ENCODE data around the gene PAK1.
"Not testable (repeated sequence)": the region's sequence is repeated elsewhere in the genome, so short reads cannot be mapped to it uniquely, and the experiment has no call there.

Gene PAK1

GRCh38 chr11:77300028-77300427, 173.9 kb downstream of the PAK1 start:
- not testable (repeated sequence) for DNase-seq

- no peak for DNase-seq
These were observed 174.3 kb downstream of the PAK1 start for GRCh38 chr11:77299528-77299993.

- DNase-seq = no peak
These were observed 179.9 kb downstream of the PAK1 start for GRCh38 chr11:77294040-77294439.

- no peak for DNase-seq
These were observed 184.2 kb downstream of the PAK1 start for GRCh38 chr11:77289737-77290136.

- DNase-seq = no peak
These were observed 186.2 kb downstream of the PAK1 start for GRCh38 chr11:77287615-77288273.

GRCh38 chr11:77287136-77287535, 186.8 kb downstream of the PAK1 start:
- no peak for DNase-seq

- DNase-seq = no peak
These were observed 189.1 kb downstream of the PAK1 start for GRCh38 chr11:77284476-77285468.

- no peak for DNase-seq
These were observed 190.8 kb downstream of the PAK1 start for GRCh38 chr11:77283101-77283500.

GRCh38 chr11:77278595-77279506, 195.0 kb downstream of the PAK1 start:
- no peak for DNase-seq

GRCh38 chr11:77276271-77276670, 197.6 kb downstream of the PAK1 start:
- no peak for DNase-seq

Measured in NCI-H524 (cell line).